Stromal cell of bone marrow (primary cell): ENCODE data around the gene CDK2.
A peak's percentile ranks its signal among the peaks of the same experiment; 100 is the strongest.
"Not testable (repeated sequence)": the region's sequence is repeated elsewhere in the genome, so short reads cannot be mapped to it uniquely, and the experiment has no call there.

Experiments used
- DNase-seq: peaks from one replicate; pipeline ENCODE4 v3.0.0-alpha.2; 2012; ENCODE audit warnings: low read depth

The CDK2 gene

GRCh38 chr12:55982319-55982936 lies 15.8 kb downstream of the CDK2 start:
- no peak for DNase-seq

- DNase-seq = no peak
Observed at GRCh38 chr12:55983232-55983842, 16.7 kb downstream of the CDK2 start.

- DNase-seq = no peak
Observed at GRCh38 chr12:55984861-55985260, 18.2 kb downstream of the CDK2 start.

- no peak for DNase-seq
Observed at GRCh38 chr12:55985341-55985740, 18.7 kb downstream of the CDK2 start.

GRCh38 chr12:55985976-55986375 lies 19.3 kb downstream of the CDK2 start:
- not testable (repeated sequence) for DNase-seq

GRCh38 chr12:55991110-55991509 lies 24.5 kb downstream of the CDK2 start:
- DNase-seq = no peak

GRCh38 chr12:55993230-55993853 lies 26.7 kb downstream of the CDK2 start:
- no peak for DNase-seq

GRCh38 chr12:55995366-55995765 lies 28.7 kb downstream of the CDK2 start:
- no peak for DNase-seq

- no peak for DNase-seq
Observed at GRCh38 chr12:55996201-55996714, 29.6 kb downstream of the CDK2 start.

- DNase-seq = peak; percentile 97
Observed at GRCh38 chr12:55996715-55997534, 30.3 kb downstream of the CDK2 start, which contains the start of gene SUOX. Gene SUOX (plus strand): TSS chr12:55997276. CDS start chr12:56002222, 4,946 bp downstream.

- no peak for DNase-seq
Observed at GRCh38 chr12:55997535-55997859, 30.9 kb downstream of the CDK2 start.

- not testable (repeated sequence) for DNase-seq
Observed at GRCh38 chr12:55999522-55999921, 32.9 kb downstream of the CDK2 start.

GRCh38 chr12:55999999-56000540 lies 33.4 kb downstream of the CDK2 start:
- not testable (repeated sequence) for DNase-seq

- DNase-seq = no peak
Observed at GRCh38 chr12:56001487-56002100, 35.0 kb downstream of the CDK2 start.

GRCh38 chr12:56003376-56003775 lies 36.7 kb downstream of the CDK2 start:
- DNase-seq = not testable (repeated sequence)

- no peak for DNase-seq
Observed at GRCh38 chr12:56004211-56004610, 37.6 kb downstream of the CDK2 start.

- no peak for DNase-seq
Observed at GRCh38 chr12:56007564-56008559, 41.2 kb downstream of the CDK2 start.

GRCh38 chr12:56010111-56010570 lies 43.5 kb downstream of the CDK2 start:
- DNase-seq = no peak

- no peak for DNase-seq
Observed at GRCh38 chr12:56011509-56012090, 45.0 kb downstream of the CDK2 start.

GRCh38 chr12:56013482-56013881 lies 46.9 kb downstream of the CDK2 start:
- no peak for DNase-seq
